A549 (cell line): ENCODE results near the gene HYAL3. TPM values are rescaled to one million over a fixed set of nuclear protein-coding genes. Genes with fewer than 3 reads are reported as not detected.
"Not testable (repeated sequence)": the region's sequence is repeated elsewhere in the genome, so short reads cannot be mapped to it uniquely, and the experiment has no call there.

ENCODE experiments used
- ATAC-seq, 2 experiments: fragments of 200-7000 bp in 1 of 2; fragments of >200 bp in 1 of 2; cut with Nextera tagmentation in 1 of 2; cut with Tn5 transposase in 1 of 2; 3 replicates each; pipeline versions ENCODE4 v1.8.0 to v1.9.1; 2018 to 2020; ENCODE audit warnings: mild to moderate bottlenecking in 1 of 2, moderate library complexity in 1 of 2
- CTCF ChIA-PET: fragments of 300-600 bp; sonication (Branson Sonifier 250); formaldehyde crosslinking; extraction: SDS; loops from one replicate; lab custom pipeline; 2021; ENCODE audit warnings: antibody characterized with exemption, inconsistent platforms; lab: Yijun Ruan, JAX
- POLR2A ChIA-PET: fragments of 350-600 bp; formaldehyde crosslinking; extraction: SDS; loops from one replicate; lab custom pipeline; 2021; ENCODE audit warnings: antibody characterized with exemption, inconsistent platforms; lab: Yijun Ruan, JAX
- DNase-seq, 2 experiments: peaks; one replicate each; pipeline versions ENCODE4 v3.0.0 to v3.0.0-alpha.2; 2011 to 2016; ENCODE audit warnings: low read depth in 1 of 2, low spot score in 1 of 2
- FAIRE-seq: peaks from 2 replicates; lab custom pipeline; 2011; peaks lifted over from hg19 to GRCh38; lab: Jason Lieb, UNC
- H3K27ac ChIP-seq, 2 experiments: fragments of >200 bp; sonication (Bioruptor Twin); formaldehyde crosslinking; 3 replicates each; pipeline ENCODE4 v1.5.1; 2016 to 2017
- H3K4me1 ChIP-seq: fragments of >200 bp; sonication (Bioruptor Twin); formaldehyde crosslinking; 3 replicates; pipeline ENCODE4 v1.6.1; 2016
- H3K4me2 ChIP-seq: fragments of >200 bp; sonication (Bioruptor Twin); formaldehyde crosslinking; 3 replicates; pipeline ENCODE4 v1.6.1; 2016
- H3K4me3 ChIP-seq: fragments of >200 bp; sonication (Bioruptor Twin); formaldehyde crosslinking; 3 replicates; pipeline ENCODE4 v1.5.1; 2016
- H3K9me3 ChIP-seq: fragments of >200 bp; sonication (Bioruptor Twin); formaldehyde crosslinking; 3 replicates; pipeline ENCODE4 v1.6.1; 2016
- CBX8 ChIP-seq: fragments of 200-600 bp; sonication (generic); IDR thresholded peaks from 2 replicates; pipeline ENCODE4 v1.6.1; 2016
- CEBPB ChIP-seq, 2 experiments: fragments of >200 bp in 1 of 2; sonication (Bioruptor Twin) in 1 of 2; formaldehyde crosslinking in 1 of 2; IDR thresholded peaks; 2 replicates each; pipeline ENCODE4 v1.6.1; 2012 to 2016
- CHD2 ChIP-seq: fragments of 150-350 bp; IDR thresholded peaks from 2 replicates; pipeline ENCODE4 v1.6.1; 2014; ENCODE audit warnings: low read length; ENCODE audit not compliant: partially characterized antibody
- EP300 ChIP-seq, 2 experiments: fragments of >200 bp; sonication (Bioruptor Twin); formaldehyde crosslinking; IDR thresholded peaks; 2 replicates in 1 of 2; 3 replicates in 1 of 2; pipeline ENCODE4 v1.6.1; 2016 to 2017
- FOSB ChIP-seq: fragments of 250-450 bp; sonication (Bioruptor Pico); IDR thresholded peaks from 2 replicates; pipeline ENCODE4 v1.5.0; 2020; ENCODE audit warnings: mild to moderate bottlenecking, moderate library complexity
- FOSL2 ChIP-seq, 2 experiments: fragments of 450-650 bp in 1 of 2; fragments of >200 bp in 1 of 2; sonication (Bioruptor Twin) in 1 of 2; formaldehyde crosslinking; IDR thresholded peaks; 2 replicates each; pipeline versions ENCODE4 v1.5.0 to v1.6.1; 2016 to 2020; ENCODE audit warnings: mild to moderate bottlenecking in 1 of 2, moderate library complexity in 1 of 2
- GATA3 ChIP-seq: IDR thresholded peaks from 2 replicates; pipeline ENCODE4 v1.6.1; 2012; ENCODE audit warnings: borderline replicate concordance
- HOXA7 ChIP-seq: fragments of 250-450 bp; sonication (Bioruptor Pico); IDR thresholded peaks from 2 replicates; pipeline ENCODE4 v1.5.0; 2020; ENCODE audit warnings: mild to moderate bottlenecking, moderate library complexity
- KDM5A ChIP-seq: fragments of 200-600 bp; sonication (generic); IDR thresholded peaks from 2 replicates; pipeline ENCODE4 v1.6.1; 2016; ENCODE audit warnings: antibody characterized with exemption, mild to moderate bottlenecking
- MAZ ChIP-seq: fragments of 150-350 bp; IDR thresholded peaks from 2 replicates; pipeline ENCODE4 v1.6.1; 2014; ENCODE audit warnings: antibody characterized with exemption, low read depth, low read length, borderline replicate concordance
- MYC ChIP-seq: IDR thresholded peaks from 2 replicates; pipeline ENCODE4 v1.6.1; 2012; ENCODE audit warnings: mild to moderate bottlenecking, inconsistent platforms, low read length, improper control_type of control experiment, borderline replicate concordance
- NFE2L2 ChIP-seq: fragments of 150-350 bp; conservative IDR thresholded peaks from 2 replicates; pipeline ENCODE4 v1.6.1; 2014; ENCODE audit warnings: low read length
- NPAS2 ChIP-seq: fragments of 250-450 bp; sonication (Bioruptor Pico); IDR thresholded peaks from 2 replicates; pipeline ENCODE4 v1.8.0; 2022; ENCODE audit warnings: mild to moderate bottlenecking, moderate library complexity, borderline replicate concordance
- PHF8 ChIP-seq: fragments of 200-600 bp; sonication (generic); IDR thresholded peaks from 2 replicates; pipeline ENCODE4 v1.6.1; 2016; ENCODE audit warnings: low read depth, mild to moderate bottlenecking, antibody characterized with exemption, moderate library complexity, borderline replicate concordance
- RAD21 ChIP-seq, 2 experiments: fragments of >200 bp in 1 of 2; sonication (Bioruptor Twin) in 1 of 2; formaldehyde crosslinking in 1 of 2; IDR thresholded peaks in 1 of 2; conservative IDR thresholded peaks in 1 of 2; 2 replicates in 1 of 2; 3 replicates in 1 of 2; pipeline ENCODE4 v1.6.1; 2012 to 2018; ENCODE audit warnings: inconsistent platforms in 1 of 2
- RCOR1 ChIP-seq: fragments of 150-350 bp; IDR thresholded peaks from 2 replicates; pipeline ENCODE4 v1.6.1; 2014; ENCODE audit warnings: antibody characterized with exemption, low read length, low read depth
- RFX5 ChIP-seq: fragments of 450-650 bp; IDR thresholded peaks from 2 replicates; pipeline ENCODE4 v1.7.1; 2014; ENCODE audit warnings: antibody characterized with exemption, mild to moderate bottlenecking, moderate library complexity
- SREBF2 ChIP-seq: fragments of 450-650 bp; IDR thresholded peaks from 2 replicates; pipeline ENCODE4 v1.6.1; 2014; ENCODE audit warnings: mild to moderate bottlenecking, moderate library complexity
- TFCP2L1 ChIP-seq: fragments of 250-450 bp; sonication (Bioruptor Pico); IDR thresholded peaks from 2 replicates; pipeline ENCODE4 v1.5.0; 2021; ENCODE audit warnings: mild to moderate bottlenecking
- ZC3H11A ChIP-seq: fragments of 450-650 bp; IDR thresholded peaks from 2 replicates; pipeline ENCODE4 v1.6.1; 2014; ENCODE audit warnings: antibody characterized with exemption, mild to moderate bottlenecking
- ZNF302 ChIP-seq: fragments of 250-450 bp; sonication (Bioruptor Pico); IDR thresholded peaks from 2 replicates; pipeline ENCODE4 v1.9.0; 2021; ENCODE audit warnings: inconsistent platforms, mild to moderate bottlenecking, moderate library complexity
- WGBS: methylation state at CpG from one replicate; pipeline ENCODE4 v1.1.6; 2017; ENCODE audit errors: missing lambda C conversion rate; 5-methylcytosine and 5-hydroxymethylcytosine counted together
- polyA plus RNA-seq, 4 experiments: library from polyadenylated mRNA; depleted of rRNA in 3 of 4; stranded (reverse); fragments of >200 nt; fragmentation: RNase III in 1 of 4; extraction: RNeasy Plus Mini Kit Qiagen cat#74134 plus additional on column Dnase treatment in 1 of 4; gene quantifications; 2 replicates in 3 of 4; 3 replicates in 1 of 4; pipeline ENCODE4 v1.2.3, GENCODE V29; 2011 to 2017
- TF ChIP-seq, protein P1 (sequence below): IDR thresholded peaks from 2 replicates; pipeline ENCODE4 v1.6.1; 2012
- TF ChIP-seq, protein P2 (sequence below): IDR thresholded peaks from 2 replicates; pipeline ENCODE4 v1.6.1; 2012
- TF ChIP-seq, protein P3 (sequence below): fragments of 150-350 bp; IDR thresholded peaks from 2 replicates; pipeline ENCODE4 v1.6.1; 2014; ENCODE audit warnings: low read depth, mild to moderate bottlenecking, low read length
- TF ChIP-seq, protein P4 (sequence below): fragments of >200 bp; sonication (Bioruptor Twin); formaldehyde crosslinking; IDR thresholded peaks from 2 replicates; pipeline ENCODE4 v1.6.1; 2016

HYAL3 gene
- polyA plus RNA-seq, 2 of the 4 experiments (the other 2 are of a cell fraction), result 3.0 to 5.0 TPM

GRCh38 chr3:50314342-50314741, 15.1 kb upstream of the HYAL3 start:
- POLR2A ChIA-PET, result interaction anchor here (0.7 kb wide), 1 partner anchor 22 kb away, joined by 3 read pairs; the partner anchor contains the start of gene IFRD2
- no peak for FAIRE-seq

DNA sequence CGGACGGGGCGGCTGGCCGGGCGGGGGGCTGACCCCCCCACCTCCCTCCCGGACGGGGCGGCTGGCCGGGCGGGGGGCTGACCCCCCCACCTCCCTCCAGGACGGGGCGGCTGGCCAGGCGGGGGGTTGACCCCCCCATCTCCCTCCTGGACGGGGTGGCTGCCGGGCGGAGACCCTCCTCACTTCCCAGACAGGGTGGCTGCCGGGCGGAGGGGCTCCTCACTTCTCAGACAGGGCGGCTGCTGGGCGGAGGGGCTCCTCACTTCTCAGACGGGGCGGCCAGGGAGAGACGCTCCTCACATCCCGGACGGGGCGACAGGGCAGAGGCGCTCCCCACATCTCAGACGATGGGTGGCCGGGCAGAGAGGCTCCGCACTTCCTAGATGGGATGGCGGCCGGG, 12.8 kb upstream of the HYAL3 start:
- H3K4me3 ChIP-seq, ATAC-seq, H3K27ac ChIP-seq, H3K9me3 ChIP-seq, DNase-seq, H3K4me2 ChIP-seq, FAIRE-seq, POLR2A ChIA-PET, CTCF ChIA-PET: not testable (repeated sequence)
- WGBS, result 93% methylated on average over 5 of the region's 32 CpGs
- peaks cover 16% of the 10 kb centered on the region for H3K4me1 ChIP-seq

More at GRCh38 chr3:50314342-50314741, 15.1 kb upstream of the HYAL3 start:
- Histone ChIP-seq H3K4me3 (no peak overlapping the region), H3K4me2 (no peak overlapping the region), H3K27ac (no peak overlapping the region), H3K9me3 (no peaks in the 10 kb centered on the region), H3K4me1 (peaks cover 25% of the 10 kb centered on the region)
- TF ChIP-seq NPAS2 (CRISPR knock-in tag) (no peak), MAZ (no peak), RFX5 (no peak), EP300 (IDR thresholded peaks at IDR 0.05) (no peak), NFE2L2 (no peak), ZNF302 (CRISPR knock-in tag) (no peak), MYC (no peak), FOSL2 (IDR thresholded peaks at IDR 0.05) (no peak), FOSL2 (CRISPR knock-in tag; IDR thresholded peaks at IDR 0.05) (no peak), ZC3H11A (no peak), CBX8 (no peak), SREBF2 (no peak), CHD2 (no peak)
- TF ChIP-seq, protein P1, sequence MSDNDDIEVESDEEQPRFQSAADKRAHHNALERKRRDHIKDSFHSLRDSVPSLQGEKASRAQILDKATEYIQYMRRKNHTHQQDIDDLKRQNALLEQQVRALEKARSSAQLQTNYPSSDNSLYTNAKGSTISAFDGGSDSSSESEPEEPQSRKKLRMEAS, result no peak
- TF ChIP-seq, protein P2, sequence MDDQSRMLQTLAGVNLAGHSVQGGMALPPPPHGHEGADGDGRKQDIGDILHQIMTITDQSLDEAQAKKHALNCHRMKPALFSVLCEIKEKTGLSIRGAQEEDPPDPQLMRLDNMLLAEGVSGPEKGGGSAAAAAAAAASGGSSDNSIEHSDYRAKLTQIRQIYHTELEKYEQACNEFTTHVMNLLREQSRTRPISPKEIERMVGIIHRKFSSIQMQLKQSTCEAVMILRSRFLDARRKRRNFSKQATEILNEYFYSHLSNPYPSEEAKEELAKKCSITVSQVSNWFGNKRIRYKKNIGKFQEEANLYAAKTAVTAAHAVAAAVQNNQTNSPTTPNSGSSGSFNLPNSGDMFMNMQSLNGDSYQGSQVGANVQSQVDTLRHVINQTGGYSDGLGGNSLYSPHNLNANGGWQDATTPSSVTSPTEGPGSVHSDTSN, result no peak
- TF ChIP-seq, protein P3, sequence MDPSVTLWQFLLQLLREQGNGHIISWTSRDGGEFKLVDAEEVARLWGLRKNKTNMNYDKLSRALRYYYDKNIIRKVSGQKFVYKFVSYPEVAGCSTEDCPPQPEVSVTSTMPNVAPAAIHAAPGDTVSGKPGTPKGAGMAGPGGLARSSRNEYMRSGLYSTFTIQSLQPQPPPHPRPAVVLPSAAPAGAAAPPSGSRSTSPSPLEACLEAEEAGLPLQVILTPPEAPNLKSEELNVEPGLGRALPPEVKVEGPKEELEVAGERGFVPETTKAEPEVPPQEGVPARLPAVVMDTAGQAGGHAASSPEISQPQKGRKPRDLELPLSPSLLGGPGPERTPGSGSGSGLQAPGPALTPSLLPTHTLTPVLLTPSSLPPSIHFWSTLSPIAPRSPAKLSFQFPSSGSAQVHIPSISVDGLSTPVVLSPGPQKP, result no peak
- TF ChIP-seq, protein P4, sequence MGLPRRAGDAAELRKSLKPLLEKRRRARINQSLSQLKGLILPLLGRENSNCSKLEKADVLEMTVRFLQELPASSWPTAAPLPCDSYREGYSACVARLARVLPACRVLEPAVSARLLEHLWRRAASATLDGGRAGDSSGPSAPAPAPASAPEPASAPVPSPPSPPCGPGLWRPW, result no peak
- 96% methylated on average over 3 of the region's 3 CpGs for WGBS
- ATAC-seq, result no peak
- CTCF ChIA-PET, result interaction anchor here (0.6 to 2.8 kb wide), 3 partner anchors 10 to 14 kb away, joined by 3 to 17 read pairs (median 8); partner anchors contain the start of genes HYAL3, NAA80 and TUSC2
- DNase-seq, result no peak

DNA sequence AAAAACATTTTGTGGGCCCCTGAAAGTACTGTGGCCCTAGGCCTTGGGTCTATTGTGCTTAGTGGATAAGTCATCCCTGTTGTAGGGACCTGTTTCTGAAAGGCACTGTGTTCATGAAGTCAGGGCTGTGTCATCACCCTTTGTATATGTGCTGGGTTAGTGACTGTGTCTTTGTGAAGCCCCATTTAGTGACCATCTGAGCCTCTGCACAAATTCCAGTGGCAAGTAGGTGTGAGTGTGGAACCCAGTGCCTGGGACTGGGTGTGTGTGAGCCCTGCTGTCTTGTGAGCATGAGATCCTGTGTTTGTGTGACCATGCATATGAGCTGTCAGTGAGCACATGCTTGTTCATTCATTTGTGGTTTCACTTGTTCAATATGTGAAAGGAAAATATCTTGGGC, 5.4 kb upstream of the HYAL3 start:
- no peak overlapping the region for H3K4me2 ChIP-seq
- FAIRE-seq, result no peak
- TF ChIP-seq FOSL2 (IDR thresholded peaks at IDR 0.05), result no peak
- TF ChIP-seq FOSL2 (CRISPR knock-in tag; IDR thresholded peaks at IDR 0.05), result no peak
- TF ChIP-seq GATA3, result no peak
- TF ChIP-seq SREBF2, result no peak
- TF ChIP-seq KDM5A, result no peak
- no peak for TF ChIP-seq HOXA7
- no peak for TF ChIP-seq CEBPB (IDR thresholded peaks at IDR 0.05)
- no peak for TF ChIP-seq TFCP2L1 (CRISPR knock-in tag)
- TF ChIP-seq RCOR1, result no peak
- TF ChIP-seq FOSB, result no peak
- no peak for TF ChIP-seq NPAS2 (CRISPR knock-in tag)
- TF ChIP-seq, protein P2, result no peak
- no peak for TF ChIP-seq PHF8
- TF ChIP-seq, protein P3, result no peak
- no peak for TF ChIP-seq RAD21 (conservative IDR thresholded peaks at IDR 0.05 in 1 of 2, IDR thresholded peaks at IDR 0.05 in 1 of 2)
- peaks cover 20% of the 10 kb centered on the region for H3K4me1 ChIP-seq
- H3K9me3 ChIP-seq, result no peaks in the 10 kb centered on the region
- H3K4me3 ChIP-seq, result no peak overlapping the region
- ChIA-PET CTCF (interaction anchor here (0.9 to 2.7 kb wide), 5 partner anchors 11 to 117 kb away, joined by 3 to 14 read pairs (median 4); no protein-coding TSS in a partner anchor), POLR2A (no interaction called here)
- no peak overlapping the region for H3K27ac ChIP-seq
- no peak for ATAC-seq
- no peak for DNase-seq
